ENCODE results near the gene ACTN4.

Gene ACTN4

GRCh38 chr19:38717855-38718254 is 70.4 kb downstream of the ACTN4 start:
- no peak for DNase-seq (ENCODE audit: low read depth)
- TF ChIP-seq CTCF (conservative IDR thresholded peaks at IDR 0.05; ENCODE audit: low read depth, low read length): no peak
- no peak overlapping the region for H3K4me3 ChIP-seq (ENCODE audit: low read depth, low read length)

- peak; percentile 31 for DNase-seq (ENCODE audit: low read depth)
Observed at GRCh38 chr19:38718747-38719543, 71.5 kb downstream of the ACTN4 start.

DNA sequence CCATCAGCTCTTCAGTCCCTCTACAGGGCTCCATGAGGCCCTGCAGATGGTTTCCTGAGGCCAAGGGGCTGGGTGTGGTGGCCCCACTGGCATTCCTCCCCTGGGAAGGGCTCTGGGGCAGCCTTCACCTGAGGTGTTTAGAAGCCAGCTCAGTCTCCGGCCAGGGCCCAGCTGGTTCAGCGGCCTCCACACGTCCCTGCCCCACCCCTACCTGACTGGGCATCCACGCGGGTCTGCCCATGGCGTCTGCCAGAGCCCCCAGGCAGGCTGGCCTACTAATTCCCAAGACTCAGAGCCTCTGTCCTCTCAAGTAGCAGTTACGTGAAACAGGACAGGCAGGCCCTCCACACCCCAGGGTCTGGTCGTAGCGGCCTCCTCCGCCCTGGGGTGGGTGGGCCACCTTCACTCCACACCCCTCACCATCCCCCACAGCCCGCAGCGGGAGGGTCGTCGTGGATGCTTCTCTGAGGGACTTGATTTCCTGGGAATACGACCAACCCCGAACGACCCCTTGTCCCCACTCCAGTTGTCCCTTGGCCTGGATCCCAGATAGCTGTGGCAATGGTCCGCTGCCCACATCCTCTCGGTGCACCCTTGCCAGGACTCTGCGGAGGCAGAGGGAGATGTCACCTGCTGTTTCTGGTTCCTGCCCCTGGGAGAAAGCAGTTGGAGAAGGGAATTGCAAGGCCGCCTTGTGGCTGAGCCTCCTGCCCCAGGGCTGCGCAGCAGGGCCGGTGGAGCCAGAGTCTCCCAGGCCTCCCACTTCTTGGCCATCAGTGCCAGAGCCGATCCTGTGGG is 72.5 kb downstream of the ACTN4 start:
- DNase-seq (ENCODE audit: low read depth): no peak
- no peak overlapping the region for H3K4me3 ChIP-seq (ENCODE audit: low read depth, low read length)
- no peak for TF ChIP-seq CTCF (conservative IDR thresholded peaks at IDR 0.05; ENCODE audit: low read depth, low read length)

More at GRCh38 chr19:38718747-38719543, 71.5 kb downstream of the ACTN4 start:
- TF ChIP-seq CTCF (conservative IDR thresholded peaks at IDR 0.05; ENCODE audit: low read depth, low read length): peak; percentile 58
- no peak overlapping the region for H3K4me3 ChIP-seq (ENCODE audit: low read depth, low read length)

DNA sequence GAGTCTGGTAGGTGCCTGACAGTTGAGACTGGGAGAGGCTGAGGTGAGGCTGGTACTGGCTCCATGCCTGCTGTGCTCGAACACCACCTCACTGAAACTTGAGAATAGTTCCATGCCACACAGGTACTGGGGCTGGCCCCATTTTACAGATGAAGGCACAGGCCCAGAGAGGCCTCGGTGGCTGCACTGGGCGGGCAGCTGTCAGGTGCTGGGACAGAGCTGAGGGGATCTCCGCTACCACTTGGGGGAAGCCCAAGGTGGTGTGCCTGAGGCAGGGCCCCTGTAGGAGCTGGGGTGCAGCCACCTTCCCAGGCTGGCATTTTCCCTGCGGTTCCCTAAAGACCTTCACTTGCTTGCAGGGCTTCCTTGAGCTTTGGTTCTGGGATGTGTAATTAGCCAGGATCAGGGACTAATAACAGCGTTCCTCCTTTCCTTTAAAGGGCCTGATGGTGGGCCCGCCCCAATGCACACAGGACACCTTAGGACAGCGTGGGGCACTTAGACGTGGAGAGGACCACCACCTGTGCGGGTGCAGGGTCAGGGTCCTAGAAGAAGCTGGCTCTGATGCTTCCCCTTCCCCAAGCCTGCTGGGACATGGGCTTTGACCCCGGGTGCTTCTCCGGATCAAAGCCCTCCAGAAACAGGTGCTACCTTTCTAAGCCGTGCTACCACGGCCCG is 73.2 kb downstream of the ACTN4 start:
- no peak overlapping the region for H3K4me3 ChIP-seq (ENCODE audit: low read depth, low read length)
- no peak for TF ChIP-seq CTCF (conservative IDR thresholded peaks at IDR 0.05; ENCODE audit: low read depth, low read length)
- no peak for DNase-seq (ENCODE audit: low read depth)

GRCh38 chr19:38721496-38721895 is 74.0 kb downstream of the ACTN4 start:
- DNase-seq (ENCODE audit: low read depth): no peak
- TF ChIP-seq CTCF (conservative IDR thresholded peaks at IDR 0.05; ENCODE audit: low read depth, low read length): no peak
- no peak overlapping the region for H3K4me3 ChIP-seq (ENCODE audit: low read depth, low read length)

DNA sequence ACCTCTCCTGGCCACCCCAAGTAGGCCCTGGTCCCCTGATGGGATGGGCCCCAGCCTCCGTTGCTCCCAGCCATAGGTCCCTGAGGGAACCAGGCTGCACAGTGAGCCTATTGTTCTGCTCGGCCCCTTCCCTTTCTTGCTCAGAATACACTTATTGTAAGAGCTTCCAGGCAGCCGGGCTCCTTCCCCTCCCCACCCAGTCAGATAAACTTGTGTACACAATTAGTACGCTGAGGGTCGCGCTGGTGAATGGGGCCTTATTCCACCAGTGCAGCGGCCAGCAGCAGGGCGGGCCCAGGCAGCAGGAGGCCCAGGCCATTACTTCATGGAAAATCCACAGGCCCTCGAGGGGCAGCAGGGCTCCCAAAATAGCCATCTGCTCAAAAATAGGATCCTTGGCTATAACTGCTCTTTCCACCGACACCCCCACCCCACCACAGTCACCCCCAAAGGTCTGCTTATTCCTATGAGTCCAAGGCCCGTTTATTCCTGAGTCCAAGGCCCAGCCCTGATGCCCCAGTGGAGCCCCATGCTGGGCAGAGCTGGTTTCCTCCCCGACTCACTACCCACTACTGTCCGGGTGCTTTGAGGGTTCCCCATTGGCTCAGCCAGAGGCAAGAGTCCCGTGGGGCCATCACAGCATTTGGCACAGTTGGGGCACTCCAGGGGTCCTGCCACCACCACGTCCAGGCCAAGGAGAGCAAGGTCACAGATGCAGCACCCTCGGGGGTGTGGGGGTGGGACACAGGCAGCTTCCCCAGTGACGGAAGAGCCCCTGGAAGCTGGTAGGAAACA is 74.7 kb downstream of the ACTN4 start:
- H3K4me3 ChIP-seq (ENCODE audit: low read depth, low read length): no peak overlapping the region
- DNase-seq (ENCODE audit: low read depth): no peak
- TF ChIP-seq CTCF (conservative IDR thresholded peaks at IDR 0.05; ENCODE audit: low read depth, low read length): no peak

Measured in choroid plexus epithelial cell (primary cell).